ENCODE measurements around the gene FRMPD1.

FRMPD1 gene

GRCh38 chr9:37784616-37785483 lies 134.1 kb downstream of the FRMPD1 start, which contains the start of gene EXOSC3:
EXOSC3 (minus strand) TSS chr9:37785064; CDS start chr9:37785044, 20 bp downstream.
- DNase-seq (ENCODE audit: low spot score), result peak; percentile 85

GRCh38 chr9:37787059-37787458 lies 136.3 kb downstream of the FRMPD1 start:
- peak; percentile 10 for DNase-seq (ENCODE audit: low spot score)

- DNase-seq (ENCODE audit: low spot score), result no peak
Measured at GRCh38 chr9:37788332-37788731, 137.6 kb downstream of the FRMPD1 start.

GRCh38 chr9:37790096-37790495 lies 139.3 kb downstream of the FRMPD1 start:
- no peak for DNase-seq (ENCODE audit: low spot score)

DNA sequence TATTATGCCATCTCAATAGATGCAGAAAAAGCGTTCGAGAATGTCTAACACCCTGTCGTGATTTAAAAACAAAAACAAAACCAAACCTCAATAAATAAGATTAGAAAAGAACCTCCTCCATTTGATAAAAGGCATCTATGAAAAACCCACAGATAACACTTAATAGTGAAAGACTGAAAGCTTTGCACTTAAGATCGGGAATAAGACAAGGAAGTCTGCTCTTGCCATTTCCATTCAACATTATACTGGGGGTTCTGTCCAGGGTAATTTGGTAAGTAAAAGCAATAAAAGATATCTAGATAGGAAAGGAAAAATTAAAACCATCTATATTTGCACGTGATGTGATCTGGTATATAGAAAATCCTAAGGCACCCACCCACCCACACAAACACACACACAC lies 141.4 kb downstream of the FRMPD1 start:
- DNase-seq (ENCODE audit: low spot score), result no peak

- DNase-seq (ENCODE audit: low spot score), result no peak
Measured at GRCh38 chr9:37796232-37796631, 145.5 kb downstream of the FRMPD1 start.
